Omental fat pad (tissue), 4 donors: ENCODE data around the gene CKM. TPM values are rescaled to one million over a fixed set of nuclear protein-coding genes. Genes with fewer than 3 reads are reported as not detected.

Source experiments
- ATAC-seq: fragments of 150-250 bp; one replicate; pipeline ENCODE4 v1.9.1; 2016; ENCODE audit warnings: mild to moderate bottlenecking, moderate library complexity; ENCODE audit not compliant: low FRiP score
- DNase-seq: peaks from one replicate; pipeline ENCODE4 v3.0.0-alpha.2; 2019; ENCODE audit warnings: low spot score
- CTCF ChIP-seq, 3 donors: fragments of 450-650 bp; IDR thresholded peaks; one replicate each; pipeline ENCODE4 v1.5.1; 2016 to 2017; ENCODE audit warnings: antibody characterized with exemption in 3 of 3, mild to moderate bottlenecking in 3 of 3, moderate library complexity in 2 of 3
- total RNA-seq, 4 donors: library from RNA; depleted of rRNA; stranded (reverse); fragments of >200 nt; gene quantifications; one replicate each; pipeline ENCODE4 v1.1.0, GENCODE V29; 2016

The CKM gene
- total RNA-seq, 4 donors from 2014 or later, result not detected

DNA sequence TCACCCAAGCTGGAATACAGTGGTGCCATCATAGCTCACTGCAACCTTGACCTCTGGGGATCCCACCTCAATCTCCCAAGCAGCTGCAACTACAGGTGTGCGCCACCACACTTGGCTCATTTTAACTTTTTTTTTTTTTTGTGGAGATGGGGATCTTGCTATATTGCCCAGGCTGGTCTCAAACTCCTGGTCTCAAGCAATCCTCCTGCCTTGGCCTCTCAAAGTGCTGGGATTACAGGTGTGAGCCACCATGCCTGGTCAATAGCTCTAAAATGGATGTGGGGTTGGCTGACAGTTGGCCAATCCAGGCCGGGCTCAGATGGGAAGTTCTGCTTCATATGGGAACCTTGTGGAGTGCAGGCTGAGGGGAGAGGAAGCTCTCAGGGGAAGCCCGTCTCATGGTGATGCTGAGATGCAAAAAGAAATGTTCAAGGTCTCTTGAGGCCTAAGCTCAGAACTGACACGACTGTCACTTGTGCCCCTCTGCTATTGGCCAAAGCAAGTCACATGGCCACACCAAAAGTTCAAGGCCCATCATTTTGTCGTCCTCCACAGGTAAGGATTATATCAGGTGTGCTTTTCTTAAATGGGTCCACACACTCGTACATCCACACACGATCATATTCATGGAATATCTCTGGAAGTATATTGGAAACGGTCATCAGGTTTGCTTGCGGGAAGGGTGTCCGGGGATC is 11.1 kb upstream of the CKM start:
- DNase-seq (no peak), ATAC-seq (no peak)
- TF ChIP-seq CTCF (IDR thresholded peaks at IDR 0.05), result no peak

- DNase-seq (no peak), ATAC-seq (no peak)
- TF ChIP-seq CTCF (IDR thresholded peaks at IDR 0.05), result no peak
Measured at GRCh38 chr19:45331411-45331810, 8.7 kb upstream of the CKM start.

- ATAC-seq (no peak), DNase-seq (no peak)
- no peak for TF ChIP-seq CTCF (IDR thresholded peaks at IDR 0.05)
Measured at GRCh38 chr19:45327404-45328143, 4.9 kb upstream of the CKM start.

DNA sequence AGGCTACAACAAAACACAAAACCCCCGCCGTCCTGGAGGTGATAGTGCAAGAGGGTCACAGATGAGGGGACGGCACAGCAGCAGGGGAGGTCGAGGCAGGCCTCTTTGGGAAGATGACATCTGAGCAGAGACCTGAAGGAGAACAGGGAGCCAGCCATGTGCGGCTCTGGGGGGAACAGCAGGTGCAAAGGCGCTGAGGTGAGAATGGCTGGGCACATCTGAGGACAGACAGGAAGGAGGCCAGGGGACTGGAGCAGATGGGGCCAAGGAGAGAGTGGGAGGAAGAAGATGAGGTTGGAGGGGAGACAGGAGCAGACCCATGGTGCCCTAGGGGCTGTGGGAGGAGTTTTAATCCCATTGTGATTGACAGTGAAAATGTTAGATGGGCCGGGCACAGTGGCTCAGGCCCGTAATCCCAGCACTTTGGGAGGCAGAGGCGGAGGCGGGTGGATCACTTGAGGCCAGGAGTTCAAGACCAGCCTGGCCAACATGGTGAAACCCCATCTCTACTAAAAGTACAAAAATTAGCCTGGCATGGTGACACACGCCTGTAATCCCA is 1.8 kb upstream of the CKM start:
- no peak for DNase-seq
- TF ChIP-seq CTCF (IDR thresholded peaks at IDR 0.05), result no peak
- no peak for ATAC-seq

DNA sequence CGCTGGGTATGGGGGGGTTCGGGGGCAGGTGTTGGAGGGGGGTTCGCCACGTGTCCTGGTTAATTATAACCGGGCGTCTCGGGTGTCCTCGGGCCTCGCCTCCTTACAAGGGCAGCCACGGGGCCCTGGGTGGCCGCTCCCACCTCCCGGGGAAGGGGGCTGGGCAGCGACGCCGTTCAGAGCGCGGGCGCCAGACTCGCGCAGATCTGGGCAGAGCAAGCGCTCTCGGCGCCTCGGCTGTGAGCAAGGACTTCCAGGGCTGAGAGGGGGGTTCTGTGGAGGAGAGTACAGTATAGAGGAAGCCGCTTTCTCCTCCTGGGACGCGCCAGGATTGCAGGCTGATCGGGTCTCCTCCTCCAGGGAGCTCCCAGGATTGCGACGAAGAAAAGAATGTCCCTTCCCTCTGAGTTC is 1.0 kb upstream of the CKM start:
- DNase-seq (no peak), ATAC-seq (no peak)
- TF ChIP-seq CTCF (IDR thresholded peaks at IDR 0.05), result no peak

DNA sequence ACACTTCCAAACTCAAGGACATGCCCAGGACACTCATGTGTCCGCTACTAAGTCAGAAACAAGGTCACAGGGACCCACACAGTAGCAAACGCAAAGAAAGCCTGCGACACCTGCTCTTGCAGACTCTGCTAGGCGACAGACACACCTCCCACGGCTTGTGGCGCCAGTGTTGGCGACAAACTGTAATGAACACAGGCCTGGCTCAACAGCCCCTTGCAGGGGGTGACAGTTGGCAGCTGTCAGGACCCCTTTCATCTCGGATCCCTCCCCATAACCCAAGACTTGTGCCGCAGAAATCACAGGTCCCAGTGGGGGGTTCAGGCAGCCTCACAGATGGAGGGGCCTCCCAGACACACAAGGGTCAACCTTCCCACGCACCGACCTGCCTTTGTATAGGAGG is 364 bp downstream of the CKM start:
- ATAC-seq (no peak), DNase-seq (no peak)
- TF ChIP-seq CTCF (IDR thresholded peaks at IDR 0.05), result no peak
